Gastrocnemius medialis (tissue), 4 donors: ENCODE data around the gene UBE2M.

Experiments
- CTCF ChIP-seq, 5 experiments: fragments of 450-650 bp in 3 of 5; fragments of 200-600 bp in 2 of 5; sonication (generic) in 2 of 5; IDR thresholded peaks in 4 of 5; conservative IDR thresholded peaks in 1 of 5; 1 replicate in 4 of 5; 2 replicates in 1 of 5; pipeline ENCODE4 v1.5.1; 2016 to 2019; ENCODE audit warnings: antibody characterized with exemption in 5 of 5, mild to moderate bottlenecking in 3 of 5, moderate library complexity in 3 of 5
- POLR2A ChIP-seq, 2 donors: fragments of 450-650 bp; IDR thresholded peaks; one replicate each; pipeline ENCODE4 v1.6.1; 2017; ENCODE audit warnings: antibody characterized with exemption in 2 of 2, mild to moderate bottlenecking in 2 of 2, moderate library complexity in 2 of 2

GRCh38 chr19:58560921-58561320, 2.5 kb upstream of the UBE2M start:
- TF ChIP-seq CTCF (IDR thresholded peaks at IDR 0.05 in 4 of 5, conservative IDR thresholded peaks at IDR 0.05 in 1 of 5) (no peak), POLR2A (IDR thresholded peaks at IDR 0.05) (no peak)
